ENCODE measurements around the gene TMEM101. TPM values are rescaled to one million over a fixed set of nuclear protein-coding genes. Genes with fewer than 3 reads are reported as not detected.
"Not testable (repeated sequence)": the region's sequence is repeated elsewhere in the genome, so short reads cannot be mapped to it uniquely, and the experiment has no call there.

Gene TMEM101
- 10 to 100 TPM; 17.6 to 22.7 TPM for total RNA-seq

DNA sequence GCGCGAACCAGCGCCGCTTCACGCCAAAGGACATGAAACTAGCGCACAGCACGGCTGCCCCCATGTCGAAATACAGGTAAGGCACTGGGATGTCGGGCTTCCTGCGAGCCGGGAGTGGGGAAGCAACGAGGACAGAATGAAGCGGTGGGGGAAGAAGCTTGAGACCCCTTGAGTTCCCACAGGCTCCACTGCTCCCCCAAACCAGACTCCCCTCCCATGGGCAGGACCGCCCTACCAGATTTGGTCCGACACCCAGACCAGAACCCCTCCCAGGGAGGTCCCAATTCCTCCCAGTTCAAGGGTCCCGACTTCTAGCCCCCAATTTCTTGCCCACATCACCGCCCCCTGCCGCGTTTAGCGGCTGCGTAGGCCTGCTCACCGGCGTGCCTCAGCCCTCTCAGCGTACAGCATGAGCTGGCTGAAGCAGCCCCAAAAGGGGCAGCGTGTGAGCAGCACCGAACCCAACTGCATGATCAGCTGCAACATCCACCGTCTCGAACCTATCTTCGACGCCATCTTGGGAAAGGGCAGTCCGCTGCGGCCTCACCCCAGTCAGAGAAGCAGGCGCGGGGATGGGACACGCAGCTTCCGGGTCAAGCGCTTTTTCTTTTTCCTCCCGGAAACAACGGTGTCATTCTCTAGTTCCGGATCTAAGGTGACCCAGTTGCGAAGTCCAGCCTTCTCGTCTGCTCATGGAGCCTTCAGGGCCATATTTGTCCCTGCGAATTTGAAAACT lies at the start of gene TMEM101:
Gene TMEM101 (minus strand): TSS at position 527 of the 736 bp plus-strand sequence. CDS start 11 bp downstream, at position 516.
- no peaks in the 10 kb centered on the region for H3K9me3 Mint-ChIP-seq (ENCODE audit: low read depth)
- ChIA-PET CTCF (interaction anchor here (0.9 kb wide), 2 partner anchors 9 to 26 kb away, joined by 3 read pairs; no protein-coding TSS in a partner anchor), POLR2A (interaction anchor here (0.5 to 1.3 kb wide), 3 partner anchors 8 to 217 kb away, joined by 3 to 4 read pairs (median 3); partner anchors contain the start of gene LSM12)
- ATAC-seq (peak; percentile 99), DNase-seq (peak; percentile 94)
- H3K36me3 Mint-ChIP-seq (ENCODE audit: low read depth): peaks cover 14% of the 10 kb centered on the region
- H3K27me3 Mint-ChIP-seq: no peaks in the 10 kb centered on the region
- H3K4me1 Mint-ChIP-seq: peaks cover 7% of the 10 kb centered on the region
- H3K27ac Mint-ChIP-seq: peak within 1 kb of the TSS; percentile 96
- intact Hi-C loops (cut with DNase I, micrococcal nuclease): loop anchor here in 1 of 2 experiments (1.0 to 2.0 kb wide), 6 partner anchors 52 to 532 kb away; partner anchors contain the start of genes DHX8, G6PC3, GPATCH8 and LSM12
- peak within 1 kb of the TSS; percentile 96 for H3K4me3 Mint-ChIP-seq

DNA sequence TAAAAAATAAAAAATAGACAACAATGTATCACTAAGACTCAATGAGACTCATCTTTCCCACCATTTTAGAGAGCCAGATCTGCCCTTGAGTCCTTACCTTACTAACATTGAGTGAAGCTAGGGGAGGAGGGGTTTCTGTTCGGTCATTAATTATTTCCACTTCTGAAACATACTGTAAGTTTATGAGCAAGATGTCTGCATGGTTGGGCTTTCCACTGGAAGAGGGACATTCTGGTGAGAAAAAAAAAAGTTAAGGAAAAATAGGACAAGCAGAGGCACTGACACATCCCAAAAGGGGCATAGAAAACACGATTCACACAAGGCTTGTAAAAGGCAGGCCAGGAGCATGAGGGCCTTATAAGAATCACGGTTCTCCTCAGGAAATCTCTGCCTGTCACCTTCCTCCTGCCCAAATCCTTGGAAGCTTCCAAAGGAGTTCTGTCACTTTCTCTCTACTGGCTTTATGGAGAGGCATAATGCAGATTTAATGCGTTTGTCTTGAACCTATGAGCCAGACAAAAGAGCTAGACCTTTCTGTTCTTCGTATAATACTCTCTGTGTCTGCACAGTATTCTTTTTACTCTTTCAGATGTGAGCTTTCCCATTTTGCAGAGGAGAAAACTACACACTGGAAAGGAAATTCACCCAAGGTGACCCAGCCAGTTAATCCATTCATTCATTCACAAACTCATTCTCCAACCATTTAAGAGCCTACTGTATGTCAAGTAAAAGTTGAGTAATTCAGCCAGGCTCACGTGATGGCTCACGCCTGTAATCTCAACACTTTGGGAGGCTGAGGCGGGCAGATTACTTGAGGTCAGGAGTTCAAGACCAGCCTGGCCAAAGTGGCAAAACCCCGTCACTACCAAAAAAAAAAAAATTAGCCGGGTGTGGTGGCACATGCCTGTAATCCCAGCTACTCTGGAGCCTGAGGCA lies 49.2 kb upstream of the TMEM101 start:
- peak overlapping the region; percentile 79 for H3K27ac Mint-ChIP-seq
- ChIA-PET POLR2A (no interaction called here), CTCF (interaction anchor here (0.7 to 1.6 kb wide), 3 partner anchors 24 to 138 kb away, joined by 3 read pairs; partner anchors contain the start of gene HDAC5)
- no peaks in the 10 kb centered on the region for H3K27me3 Mint-ChIP-seq
- H3K36me3 Mint-ChIP-seq (ENCODE audit: low read depth): peaks cover 51% of the 10 kb centered on the region
- H3K9me3 Mint-ChIP-seq (ENCODE audit: low read depth): no peaks in the 10 kb centered on the region
- DNase-seq: no peak
- peaks cover 59% of the 10 kb centered on the region for H3K4me1 Mint-ChIP-seq
- H3K4me3 Mint-ChIP-seq: peak overlapping the region; percentile 24
- no peak for ATAC-seq
- intact Hi-C loops (cut with DNase I, micrococcal nuclease): no loop called here

DNA sequence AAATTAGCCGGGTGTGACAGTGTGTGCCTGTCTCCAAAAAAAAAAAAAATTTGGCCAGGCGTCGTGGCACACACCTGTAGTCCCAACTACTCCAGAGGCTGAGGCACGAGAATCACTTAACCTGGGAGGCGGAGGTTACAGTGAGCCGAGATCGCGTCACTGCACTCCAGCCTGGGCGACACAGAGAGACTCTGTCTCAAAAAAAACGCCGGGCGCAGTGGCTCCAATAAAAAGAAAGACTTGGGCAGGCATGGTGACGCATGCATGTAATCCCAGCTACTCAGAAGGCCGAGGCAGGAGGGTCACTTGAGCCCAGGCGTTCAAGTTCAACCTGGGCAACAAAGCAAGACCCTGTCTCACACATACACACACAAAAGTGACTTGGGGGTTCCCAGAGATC lies 48.1 kb upstream of the TMEM101 start:
- ATAC-seq (no peak), DNase-seq (no peak)
- H3K4me3 Mint-ChIP-seq: no peak overlapping the region
- peaks cover 59% of the 10 kb centered on the region for H3K4me1 Mint-ChIP-seq
- no peaks in the 10 kb centered on the region for H3K27me3 Mint-ChIP-seq
- ChIA-PET CTCF (interaction anchor here (1.6 kb wide), 1 partner anchor 61 kb away, joined by 3 read pairs; the partner anchor contains the start of gene HDAC5), POLR2A (interaction anchor here (0.7 kb wide), 1 partner anchor 433 kb away, joined by 6 read pairs; no protein-coding TSS in a partner anchor)
- peaks cover 59% of the 10 kb centered on the region for H3K36me3 Mint-ChIP-seq (ENCODE audit: low read depth)
- no peaks in the 10 kb centered on the region for H3K9me3 Mint-ChIP-seq (ENCODE audit: low read depth)
- intact Hi-C loops (cut with DNase I, micrococcal nuclease): no loop called here
- H3K27ac Mint-ChIP-seq: no peak overlapping the region

DNA sequence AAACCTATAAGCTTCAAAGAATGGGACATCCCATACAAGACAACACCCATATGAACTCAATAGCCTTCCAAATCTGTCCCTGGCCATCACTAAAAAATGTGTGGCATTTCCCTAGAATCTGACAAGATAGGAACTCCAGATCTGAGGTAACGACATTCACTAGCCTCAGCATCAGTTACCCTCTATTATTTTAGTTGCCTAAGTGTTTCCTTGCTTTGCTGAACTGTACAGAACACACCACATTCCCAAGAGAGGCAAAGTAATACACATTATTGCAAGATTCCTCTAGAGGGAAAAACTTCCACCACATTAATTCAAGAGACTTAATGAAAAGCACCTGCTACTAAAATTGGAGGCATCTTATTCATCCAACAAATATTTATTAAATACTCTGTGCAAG lies 46.7 kb upstream of the TMEM101 start:
- H3K4me1 Mint-ChIP-seq: peaks cover 49% of the 10 kb centered on the region

DNA sequence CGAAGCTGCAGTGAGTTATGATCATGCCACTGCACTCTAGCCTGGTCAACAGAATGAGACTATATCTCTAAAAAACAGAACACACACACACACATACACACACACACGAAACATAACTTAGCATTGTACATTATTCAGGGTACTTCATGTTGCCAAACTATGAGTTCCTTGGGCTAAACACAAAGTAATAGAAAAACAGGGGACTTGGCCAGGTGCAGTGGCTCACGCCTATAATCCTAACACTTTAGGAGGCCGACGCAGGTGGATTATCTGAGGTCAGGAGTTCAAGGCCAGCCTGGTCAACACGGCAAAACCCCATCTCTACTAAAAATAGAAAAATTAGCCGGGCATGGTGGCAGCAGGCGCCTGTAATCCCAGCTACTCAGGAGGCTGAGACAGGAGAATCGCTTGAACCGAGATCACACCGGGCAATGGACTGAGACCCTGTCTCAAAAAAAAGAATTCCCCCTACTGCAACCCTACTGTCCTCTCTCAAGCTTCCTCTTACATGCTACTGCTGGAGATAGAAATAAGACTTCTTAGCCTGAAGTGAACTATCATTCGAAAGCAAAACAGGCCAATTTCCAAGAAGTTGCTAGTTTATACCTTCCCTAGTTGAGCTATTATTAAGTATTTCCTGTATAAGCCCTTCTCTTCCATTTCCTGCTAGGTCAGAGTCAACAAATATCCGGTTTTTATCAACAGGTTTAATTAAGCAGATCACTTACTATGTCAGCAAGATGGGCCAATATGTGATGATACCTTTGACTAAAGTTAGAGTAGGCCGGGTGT lies 44.5 kb upstream of the TMEM101 start:
- ChIA-PET CTCF (interaction anchor here (0.6 to 2.5 kb wide), 7 partner anchors 9 to 181 kb away, joined by 3 to 17 read pairs (median 3); no protein-coding TSS in a partner anchor), POLR2A (interaction anchor here (1.5 kb wide), 1 partner anchor 10 kb away, joined by 11 read pairs; no protein-coding TSS in a partner anchor)
- Mint-ChIP-seq H3K27me3 (no peaks in the 10 kb centered on the region), H3K4me1 (peaks cover 38% of the 10 kb centered on the region), H3K4me3 (no peak overlapping the region), H3K9me3 (ENCODE audit: low read depth) (no peaks in the 10 kb centered on the region), H3K27ac (no peak overlapping the region), H3K36me3 (ENCODE audit: low read depth) (peaks cover 58% of the 10 kb centered on the region)
- DNase-seq (no peak), ATAC-seq (no peak)
- intact Hi-C loops (cut with DNase I, micrococcal nuclease): no loop called here

More for the DNA sequence above, 46.7 kb upstream of the TMEM101 start:
- Mint-ChIP-seq H3K4me3 (no peak overlapping the region), H3K27ac (no peak overlapping the region), H3K9me3 (ENCODE audit: low read depth) (no peaks in the 10 kb centered on the region), H3K27me3 (no peaks in the 10 kb centered on the region), H3K36me3 (ENCODE audit: low read depth) (peaks cover 59% of the 10 kb centered on the region)
- DNase-seq (no peak), ATAC-seq (no peak)
- CTCF ChIA-PET: interaction anchor here (0.6 to 2.5 kb wide), 5 partner anchors 19 to 1630 kb away, joined by 3 to 17 read pairs (median 3); partner anchors contain the start of gene HDAC5
- POLR2A ChIA-PET: no interaction called here
- intact Hi-C loops (cut with DNase I, micrococcal nuclease): no loop called here

DNA sequence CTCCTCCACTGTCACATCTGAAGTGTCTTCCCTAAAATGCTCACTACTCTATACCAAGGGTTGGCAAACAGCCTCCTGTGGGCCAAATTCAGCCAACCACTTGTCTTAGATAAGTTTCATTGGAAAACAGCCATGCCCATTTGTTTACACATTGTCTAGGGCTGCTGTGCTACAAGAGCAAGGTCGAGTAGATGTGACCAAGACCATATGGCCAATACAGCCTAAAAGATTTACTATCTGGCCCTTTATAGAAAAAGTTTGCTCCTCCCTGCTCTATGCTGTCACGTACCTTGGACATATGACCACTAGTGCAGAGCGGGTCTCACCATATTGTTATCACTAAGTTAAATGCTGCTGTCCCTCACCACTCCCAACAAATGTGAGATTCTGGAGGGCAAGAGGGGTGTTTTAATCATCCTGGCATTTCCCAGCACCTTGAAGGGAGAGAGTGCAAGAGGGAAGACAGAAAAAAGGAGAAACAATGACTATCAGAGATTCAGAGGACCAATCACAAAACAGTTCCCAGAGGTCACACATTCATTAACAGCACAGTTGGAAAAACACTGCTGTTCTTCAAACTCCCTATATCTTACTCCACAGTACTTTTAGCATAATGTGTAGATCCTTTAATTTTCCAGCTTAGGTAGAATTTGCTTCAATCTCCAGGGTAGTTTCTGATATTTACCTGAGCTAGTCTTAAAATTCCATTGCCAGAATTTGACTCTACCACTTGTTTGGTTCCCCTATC lies 38.5 kb upstream of the TMEM101 start:
- CTCF ChIA-PET: interaction anchor here (0.6 kb wide), 1 partner anchor 312 kb away, joined by 3 read pairs; no protein-coding TSS in a partner anchor
- H3K27ac Mint-ChIP-seq: peak overlapping the region; percentile 26
- POLR2A ChIA-PET: interaction anchor here (0.6 to 0.7 kb wide), 2 partner anchors 813 to 1008 kb away, joined by 3 to 4 read pairs; no protein-coding TSS in a partner anchor

DNA sequence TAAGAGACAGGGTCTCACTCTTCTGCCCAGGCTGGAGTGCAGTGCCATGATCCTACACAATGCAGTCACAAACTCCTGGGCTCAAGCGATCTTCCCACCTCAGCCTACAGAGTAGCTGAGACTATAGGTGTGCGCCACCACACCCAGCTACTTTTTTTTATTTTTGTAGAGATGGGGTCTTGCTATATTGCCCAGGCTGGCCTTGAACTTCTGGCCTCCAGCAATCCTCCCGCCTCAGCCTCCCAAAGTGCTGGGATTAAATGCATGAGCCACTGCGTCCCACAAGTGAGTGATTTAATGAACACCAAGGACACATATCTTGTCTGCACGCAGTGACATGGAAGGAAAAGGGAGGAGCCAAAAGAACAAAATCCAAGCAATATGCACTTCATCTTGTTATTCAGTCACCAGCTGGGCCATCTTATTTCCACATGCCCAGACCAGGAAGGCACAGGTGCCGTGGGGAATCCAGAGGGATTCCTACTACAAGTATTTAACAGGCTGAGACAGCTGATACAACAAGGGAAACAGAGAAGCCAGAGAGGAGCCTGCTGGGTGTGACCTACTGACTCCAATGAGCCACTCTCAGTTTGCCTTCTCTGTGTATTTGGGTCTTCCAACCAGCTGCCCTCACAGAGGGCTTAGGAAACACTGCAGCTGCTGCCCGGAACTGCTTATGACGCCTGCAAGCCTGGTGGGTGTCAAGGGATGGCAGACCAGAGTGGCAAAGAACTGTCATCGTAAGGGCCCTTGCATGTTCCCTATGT lies 34.7 kb upstream of the TMEM101 start:
- Mint-ChIP-seq H3K4me1 (peaks cover 7% of the 10 kb centered on the region), H3K36me3 (ENCODE audit: low read depth) (peaks cover 39% of the 10 kb centered on the region), H3K27ac (no peak overlapping the region), H3K27me3 (no peaks in the 10 kb centered on the region), H3K9me3 (ENCODE audit: low read depth) (no peaks in the 10 kb centered on the region), H3K4me3 (no peak overlapping the region)
- intact Hi-C loops (cut with DNase I, micrococcal nuclease): no loop called here
- POLR2A ChIA-PET: no interaction called here
- DNase-seq: no peak
- CTCF ChIA-PET: interaction anchor here (0.6 to 2.2 kb wide), 6 partner anchors 8 to 119 kb away, joined by 3 to 11 read pairs (median 4); no protein-coding TSS in a partner anchor
- ATAC-seq: no peak

More for the DNA sequence above, 38.5 kb upstream of the TMEM101 start:
- intact Hi-C loops (cut with DNase I, micrococcal nuclease): no loop called here
- Mint-ChIP-seq H3K4me1 (peaks cover 8% of the 10 kb centered on the region), H3K27me3 (no peaks in the 10 kb centered on the region), H3K4me3 (no peak overlapping the region), H3K9me3 (ENCODE audit: low read depth) (no peaks in the 10 kb centered on the region), H3K36me3 (ENCODE audit: low read depth) (peaks cover 41% of the 10 kb centered on the region)
- no peak for DNase-seq
- no peak for ATAC-seq

DNA sequence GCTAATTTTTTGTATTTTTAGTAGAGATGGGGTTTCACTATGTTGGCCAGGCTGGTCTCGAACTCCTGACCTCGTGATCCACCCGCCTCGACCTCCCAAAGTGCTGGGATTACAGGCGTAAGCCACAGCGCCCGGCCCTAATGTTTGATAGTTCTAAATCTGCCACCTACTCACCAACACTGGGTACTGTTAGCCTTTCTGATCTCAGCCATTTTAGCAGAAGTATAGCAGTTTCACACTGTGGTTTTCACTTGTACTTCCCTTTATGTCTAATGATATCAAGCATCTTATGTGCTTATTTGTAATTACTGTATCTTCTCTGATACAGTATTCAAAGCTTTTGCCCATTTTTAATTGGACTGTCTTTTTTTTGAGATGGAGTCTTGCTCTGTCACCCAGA lies 32.1 kb upstream of the TMEM101 start:
- H3K9me3 Mint-ChIP-seq (ENCODE audit: low read depth); H3K4me1 Mint-ChIP-seq; CTCF ChIA-PET; POLR2A ChIA-PET; H3K4me3 Mint-ChIP-seq; H3K27ac Mint-ChIP-seq; intact Hi-C loops (cut with DNase I, micrococcal nuclease); H3K27me3 Mint-ChIP-seq; ATAC-seq; DNase-seq: not testable (repeated sequence)
- H3K36me3 Mint-ChIP-seq (ENCODE audit: low read depth): peaks cover 17% of the 10 kb centered on the region

DNA sequence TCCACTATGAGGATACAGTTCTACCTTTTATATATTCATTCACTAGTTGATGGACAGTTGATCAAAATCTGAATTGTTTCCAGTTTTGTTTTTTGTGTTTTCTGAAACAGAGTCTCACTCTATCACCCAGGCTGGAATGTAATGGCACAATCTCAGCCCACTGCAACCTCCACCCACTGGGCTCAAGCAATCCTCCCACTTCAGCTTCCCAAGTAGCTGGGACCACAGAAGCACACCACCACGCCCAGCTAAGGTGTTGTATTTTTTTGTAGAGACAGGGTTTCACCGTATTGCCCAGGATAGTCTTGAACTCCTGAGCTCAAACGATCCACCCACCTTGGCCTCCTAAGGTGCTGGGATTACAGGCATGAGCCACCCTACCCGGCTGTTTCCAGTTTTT lies 30.7 kb upstream of the TMEM101 start:
- no peaks in the 10 kb centered on the region for H3K9me3 Mint-ChIP-seq (ENCODE audit: low read depth)
- DNase-seq (no peak), ATAC-seq (no peak)
- peaks cover 18% of the 10 kb centered on the region for H3K36me3 Mint-ChIP-seq (ENCODE audit: low read depth)
- ChIA-PET POLR2A (interaction anchor here (0.7 kb wide), 1 partner anchor 1142 kb away, joined by 3 read pairs; no protein-coding TSS in a partner anchor), CTCF (interaction anchor here (0.9 kb wide), 1 partner anchor 101 kb away, joined by 3 read pairs; no protein-coding TSS in a partner anchor)
- peaks cover 6% of the 10 kb centered on the region for H3K4me1 Mint-ChIP-seq
- intact Hi-C loops (cut with DNase I, micrococcal nuclease): no loop called here
- H3K27ac Mint-ChIP-seq: no peak overlapping the region
- H3K4me3 Mint-ChIP-seq: no peak overlapping the region
- no peaks in the 10 kb centered on the region for H3K27me3 Mint-ChIP-seq
